ENCODE measurements around the gene SHROOM3. TPM values are rescaled to one million over a fixed set of nuclear protein-coding genes. Genes with fewer than 3 reads are reported as not detected.

Gene SHROOM3
- total and polyA plus RNA-seq, 2 of the 13 experiments (the other 11 are each of a cell fraction or from before 2014, with no cell fraction given): 0.01 TPM; not detected in 1

DNA sequence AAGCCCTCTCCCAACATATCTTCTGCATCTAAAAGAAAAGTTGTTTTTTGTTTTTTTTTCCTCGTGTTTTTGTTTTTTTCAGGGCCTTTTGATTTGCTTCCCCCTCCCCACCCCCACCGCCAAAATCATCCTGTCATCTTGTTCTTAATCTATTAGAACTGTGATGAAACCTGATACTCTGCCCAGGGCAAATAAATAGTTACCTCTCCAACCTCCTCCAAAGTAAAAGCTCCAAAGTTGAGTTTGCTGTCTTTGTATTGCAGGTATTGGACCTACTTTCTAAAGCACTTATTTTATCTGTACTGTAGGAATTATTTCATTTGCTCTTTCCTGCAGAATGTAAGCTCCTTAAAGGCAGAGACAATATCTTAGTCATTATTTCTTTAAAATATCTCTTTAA, 290.0 kb downstream of the SHROOM3 start (continued):
- TF ChIP-seq, protein P1, sequence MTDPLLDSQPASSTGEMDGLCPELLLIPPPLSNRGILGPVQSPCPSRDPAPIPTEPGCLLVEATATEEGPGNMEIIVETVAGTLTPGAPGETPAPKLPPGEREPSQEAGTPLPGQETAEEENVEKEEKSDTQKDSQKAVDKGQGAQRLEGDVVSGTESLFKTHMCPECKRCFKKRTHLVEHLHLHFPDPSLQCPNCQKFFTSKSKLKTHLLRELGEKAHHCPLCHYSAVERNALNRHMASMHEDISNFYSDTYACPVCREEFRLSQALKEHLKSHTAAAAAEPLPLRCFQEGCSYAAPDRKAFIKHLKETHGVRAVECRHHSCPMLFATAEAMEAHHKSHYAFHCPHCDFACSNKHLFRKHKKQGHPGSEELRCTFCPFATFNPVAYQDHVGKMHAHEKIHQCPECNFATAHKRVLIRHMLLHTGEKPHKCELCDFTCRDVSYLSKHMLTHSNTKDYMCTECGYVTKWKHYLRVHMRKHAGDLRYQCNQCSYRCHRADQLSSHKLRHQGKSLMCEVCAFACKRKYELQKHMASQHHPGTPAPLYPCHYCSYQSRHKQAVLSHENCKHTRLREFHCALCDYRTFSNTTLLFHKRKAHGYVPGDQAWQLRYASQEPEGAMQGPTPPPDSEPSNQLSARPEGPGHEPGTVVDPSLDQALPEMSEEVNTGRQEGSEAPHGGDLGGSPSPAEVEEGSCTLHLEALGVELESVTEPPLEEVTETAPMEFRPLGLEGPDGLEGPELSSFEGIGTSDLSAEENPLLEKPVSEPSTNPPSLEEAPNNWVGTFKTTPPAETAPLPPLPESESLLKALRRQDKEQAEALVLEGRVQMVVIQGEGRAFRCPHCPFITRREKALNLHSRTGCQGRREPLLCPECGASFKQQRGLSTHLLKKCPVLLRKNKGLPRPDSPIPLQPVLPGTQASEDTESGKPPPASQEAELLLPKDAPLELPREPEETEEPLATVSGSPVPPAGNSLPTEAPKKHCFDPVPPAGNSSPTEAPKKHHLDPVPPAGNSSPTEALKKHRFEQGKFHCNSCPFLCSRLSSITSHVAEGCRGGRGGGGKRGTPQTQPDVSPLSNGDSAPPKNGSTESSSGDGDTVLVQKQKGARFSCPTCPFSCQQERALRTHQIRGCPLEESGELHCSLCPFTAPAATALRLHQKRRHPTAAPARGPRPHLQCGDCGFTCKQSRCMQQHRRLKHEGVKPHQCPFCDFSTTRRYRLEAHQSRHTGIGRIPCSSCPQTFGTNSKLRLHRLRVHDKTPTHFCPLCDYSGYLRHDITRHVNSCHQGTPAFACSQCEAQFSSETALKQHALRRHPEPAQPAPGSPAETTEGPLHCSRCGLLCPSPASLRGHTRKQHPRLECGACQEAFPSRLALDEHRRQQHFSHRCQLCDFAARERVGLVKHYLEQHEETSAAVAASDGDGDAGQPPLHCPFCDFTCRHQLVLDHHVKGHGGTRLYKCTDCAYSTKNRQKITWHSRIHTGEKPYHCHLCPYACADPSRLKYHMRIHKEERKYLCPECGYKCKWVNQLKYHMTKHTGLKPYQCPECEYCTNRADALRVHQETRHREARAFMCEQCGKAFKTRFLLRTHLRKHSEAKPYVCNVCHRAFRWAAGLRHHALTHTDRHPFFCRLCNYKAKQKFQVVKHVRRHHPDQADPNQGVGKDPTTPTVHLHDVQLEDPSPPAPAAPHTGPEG (CRISPR knock-in tag; IDR thresholded peaks at IDR 0.05): no peak
- TF ChIP-seq ZBTB7A (CRISPR knock-in tag; IDR thresholded peaks at IDR 0.05) (no peak), IRF2 (CRISPR knock-in tag; IDR thresholded peaks at IDR 0.05) (no peak)
- TF ChIP-seq, protein P2, sequence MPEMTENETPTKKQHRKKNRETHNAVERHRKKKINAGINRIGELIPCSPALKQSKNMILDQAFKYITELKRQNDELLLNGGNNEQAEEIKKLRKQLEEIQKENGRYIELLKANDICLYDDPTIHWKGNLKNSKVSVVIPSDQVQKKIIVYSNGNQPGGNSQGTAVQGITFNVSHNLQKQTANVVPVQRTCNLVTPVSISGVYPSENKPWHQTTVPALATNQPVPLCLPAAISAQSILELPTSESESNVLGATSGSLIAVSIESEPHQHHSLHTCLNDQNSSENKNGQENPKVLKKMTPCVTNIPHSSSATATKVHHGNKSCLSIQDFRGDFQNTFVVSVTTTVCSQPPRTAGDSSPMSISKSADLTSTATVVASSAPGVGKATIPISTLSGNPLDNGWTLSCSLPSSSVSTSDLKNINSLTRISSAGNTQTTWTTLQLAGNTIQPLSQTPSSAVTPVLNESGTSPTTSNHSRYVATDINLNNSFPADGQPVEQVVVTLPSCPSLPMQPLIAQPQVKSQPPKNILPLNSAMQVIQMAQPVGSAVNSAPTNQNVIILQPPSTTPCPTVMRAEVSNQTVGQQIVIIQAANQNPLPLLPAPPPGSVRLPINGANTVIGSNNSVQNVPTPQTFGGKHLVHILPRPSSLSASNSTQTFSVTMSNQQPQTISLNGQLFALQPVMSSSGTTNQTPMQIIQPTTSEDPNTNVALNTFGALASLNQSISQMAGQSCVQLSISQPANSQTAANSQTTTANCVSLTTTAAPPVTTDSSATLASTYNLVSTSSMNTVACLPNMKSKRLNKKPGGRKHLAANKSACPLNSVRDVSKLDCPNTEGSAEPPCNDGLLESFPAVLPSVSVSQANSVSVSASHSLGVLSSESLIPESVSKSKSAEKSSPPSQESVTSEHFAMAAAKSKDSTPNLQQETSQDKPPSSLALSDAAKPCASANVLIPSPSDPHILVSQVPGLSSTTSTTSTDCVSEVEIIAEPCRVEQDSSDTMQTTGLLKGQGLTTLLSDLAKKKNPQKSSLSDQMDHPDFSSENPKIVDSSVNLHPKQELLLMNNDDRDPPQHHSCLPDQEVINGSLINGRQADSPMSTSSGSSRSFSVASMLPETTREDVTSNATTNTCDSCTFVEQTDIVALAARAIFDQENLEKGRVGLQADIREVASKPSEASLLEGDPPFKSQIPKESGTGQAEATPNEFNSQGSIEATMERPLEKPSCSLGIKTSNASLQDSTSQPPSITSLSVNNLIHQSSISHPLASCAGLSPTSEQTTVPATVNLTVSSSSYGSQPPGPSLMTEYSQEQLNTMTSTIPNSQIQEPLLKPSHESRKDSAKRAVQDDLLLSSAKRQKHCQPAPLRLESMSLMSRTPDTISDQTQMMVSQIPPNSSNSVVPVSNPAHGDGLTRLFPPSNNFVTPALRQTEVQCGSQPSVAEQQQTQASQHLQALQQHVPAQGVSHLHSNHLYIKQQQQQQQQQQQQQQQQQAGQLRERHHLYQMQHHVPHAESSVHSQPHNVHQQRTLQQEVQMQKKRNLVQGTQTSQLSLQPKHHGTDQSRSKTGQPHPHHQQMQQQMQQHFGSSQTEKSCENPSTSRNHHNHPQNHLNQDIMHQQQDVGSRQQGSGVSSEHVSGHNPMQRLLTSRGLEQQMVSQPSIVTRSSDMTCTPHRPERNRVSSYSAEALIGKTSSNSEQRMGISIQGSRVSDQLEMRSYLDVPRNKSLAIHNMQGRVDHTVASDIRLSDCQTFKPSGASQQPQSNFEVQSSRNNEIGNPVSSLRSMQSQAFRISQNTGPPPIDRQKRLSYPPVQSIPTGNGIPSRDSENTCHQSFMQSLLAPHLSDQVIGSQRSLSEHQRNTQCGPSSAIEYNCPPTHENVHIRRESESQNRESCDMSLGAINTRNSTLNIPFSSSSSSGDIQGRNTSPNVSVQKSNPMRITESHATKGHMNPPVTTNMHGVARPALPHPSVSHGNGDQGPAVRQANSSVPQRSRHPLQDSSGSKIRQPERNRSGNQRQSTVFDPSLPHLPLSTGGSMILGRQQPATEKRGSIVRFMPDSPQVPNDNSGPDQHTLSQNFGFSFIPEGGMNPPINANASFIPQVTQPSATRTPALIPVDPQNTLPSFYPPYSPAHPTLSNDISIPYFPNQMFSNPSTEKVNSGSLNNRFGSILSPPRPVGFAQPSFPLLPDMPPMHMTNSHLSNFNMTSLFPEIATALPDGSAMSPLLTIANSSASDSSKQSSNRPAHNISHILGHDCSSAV (CRISPR knock-in tag; IDR thresholded peaks at IDR 0.05; ENCODE audit: borderline replicate concordance): no peak

Data from HepG2 (cell line).